ENCODE data around the gene ARHGAP18. TPM values are rescaled to one million over a fixed set of nuclear protein-coding genes. Genes with fewer than 3 reads are reported as not detected.

Gene ARHGAP18
- total RNA-seq, 1 donor from 2014 or later = 7.9 TPM

DNA sequence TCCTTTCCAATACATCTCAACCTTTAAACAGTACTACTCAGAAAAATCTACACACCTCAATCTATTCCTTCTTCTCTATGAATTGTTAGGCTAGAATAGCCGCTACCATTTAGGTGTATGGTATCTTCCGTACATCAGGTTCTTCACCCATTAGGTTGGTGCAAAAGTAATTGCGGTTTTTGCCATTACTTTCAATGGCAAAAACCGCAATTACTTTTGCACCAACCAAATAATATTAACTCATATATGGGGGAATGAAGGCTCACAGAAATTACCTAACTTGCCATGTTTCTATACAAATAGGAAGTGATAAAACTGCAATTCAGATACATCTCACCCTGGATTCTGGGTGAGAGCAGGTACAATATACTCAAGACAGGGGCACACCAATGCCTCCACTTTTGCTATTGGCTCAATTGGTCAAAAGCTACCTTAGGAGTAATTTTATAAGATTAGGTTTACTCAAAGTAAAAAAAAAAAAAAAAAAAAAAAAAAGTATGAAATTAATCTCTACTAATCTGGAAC lies 37.7 kb upstream of the ARHGAP18 start:
- Mint-ChIP-seq H3K4me1 (peaks cover 50% of the 10 kb centered on the region), H3K9me3 (no peaks in the 10 kb centered on the region), H3K27ac (peak overlapping the region; percentile 94), H3K27me3 (no peaks in the 10 kb centered on the region), H3K4me3 (peak overlapping the region; percentile 66), H3K36me3 (ENCODE audit: low read depth) (no peaks in the 10 kb centered on the region)
- DNase-seq (no peak), ATAC-seq (ENCODE audit: low read depth) (no peak)
- CTCF ChIA-PET = interaction anchor here (1.0 kb wide), 1 partner anchor 38 kb away, joined by 3 read pairs; the partner anchor contains the start of gene ARHGAP18
- intact Hi-C loops (cut with micrococcal nuclease) = loop anchor here (1.0 to 10.0 kb wide), 5 partner anchors 63 to 507 kb away; no protein-coding TSS in a partner anchor
- TF ChIP-seq, protein P1, sequence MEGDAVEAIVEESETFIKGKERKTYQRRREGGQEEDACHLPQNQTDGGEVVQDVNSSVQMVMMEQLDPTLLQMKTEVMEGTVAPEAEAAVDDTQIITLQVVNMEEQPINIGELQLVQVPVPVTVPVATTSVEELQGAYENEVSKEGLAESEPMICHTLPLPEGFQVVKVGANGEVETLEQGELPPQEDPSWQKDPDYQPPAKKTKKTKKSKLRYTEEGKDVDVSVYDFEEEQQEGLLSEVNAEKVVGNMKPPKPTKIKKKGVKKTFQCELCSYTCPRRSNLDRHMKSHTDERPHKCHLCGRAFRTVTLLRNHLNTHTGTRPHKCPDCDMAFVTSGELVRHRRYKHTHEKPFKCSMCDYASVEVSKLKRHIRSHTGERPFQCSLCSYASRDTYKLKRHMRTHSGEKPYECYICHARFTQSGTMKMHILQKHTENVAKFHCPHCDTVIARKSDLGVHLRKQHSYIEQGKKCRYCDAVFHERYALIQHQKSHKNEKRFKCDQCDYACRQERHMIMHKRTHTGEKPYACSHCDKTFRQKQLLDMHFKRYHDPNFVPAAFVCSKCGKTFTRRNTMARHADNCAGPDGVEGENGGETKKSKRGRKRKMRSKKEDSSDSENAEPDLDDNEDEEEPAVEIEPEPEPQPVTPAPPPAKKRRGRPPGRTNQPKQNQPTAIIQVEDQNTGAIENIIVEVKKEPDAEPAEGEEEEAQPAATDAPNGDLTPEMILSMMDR (IDR thresholded peaks at IDR 0.05) = no peak
- POLR2A ChIA-PET = interaction anchor here (0.6 to 2.9 kb wide), 7 partner anchors 11 to 371 kb away, joined by 3 to 23 read pairs (median 7); no protein-coding TSS in a partner anchor

DNA sequence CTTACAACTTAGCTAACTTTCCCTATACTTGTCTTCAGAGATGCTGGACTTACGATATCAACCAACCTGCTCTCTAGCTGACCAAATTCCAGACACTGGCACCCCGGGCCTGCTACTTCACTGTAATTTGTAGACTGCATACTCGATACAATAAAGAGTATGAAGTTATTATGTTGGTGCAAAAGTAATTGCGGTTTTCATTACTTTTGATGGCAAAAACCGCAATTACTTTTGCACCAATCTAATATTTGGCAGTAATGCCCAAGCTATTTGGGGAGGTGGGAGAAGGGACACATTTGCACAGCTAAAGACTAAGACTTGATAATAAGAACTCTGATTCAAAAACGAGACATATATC lies 34.9 kb upstream of the ARHGAP18 start:
- no peak for DNase-seq
- Mint-ChIP-seq H3K36me3 (ENCODE audit: low read depth) (no peaks in the 10 kb centered on the region), H3K27ac (peak overlapping the region; percentile 42), H3K27me3 (no peaks in the 10 kb centered on the region), H3K9me3 (no peaks in the 10 kb centered on the region), H3K4me3 (peak overlapping the region; percentile 5), H3K4me1 (peaks cover 33% of the 10 kb centered on the region)
- intact Hi-C loops (cut with micrococcal nuclease) = loop anchor here (10.0 kb wide), 1 partner anchor 510 kb away; no protein-coding TSS in a partner anchor
- POLR2A ChIA-PET = no interaction called here
- CTCF ChIA-PET = interaction anchor here (0.9 to 4.8 kb wide), 5 partner anchors 15 to 194 kb away, joined by 3 to 32 read pairs (median 4); no protein-coding TSS in a partner anchor
- no peak for ATAC-seq (ENCODE audit: low read depth)
- TF ChIP-seq, protein P1 (IDR thresholded peaks at IDR 0.05) = no peak

DNA sequence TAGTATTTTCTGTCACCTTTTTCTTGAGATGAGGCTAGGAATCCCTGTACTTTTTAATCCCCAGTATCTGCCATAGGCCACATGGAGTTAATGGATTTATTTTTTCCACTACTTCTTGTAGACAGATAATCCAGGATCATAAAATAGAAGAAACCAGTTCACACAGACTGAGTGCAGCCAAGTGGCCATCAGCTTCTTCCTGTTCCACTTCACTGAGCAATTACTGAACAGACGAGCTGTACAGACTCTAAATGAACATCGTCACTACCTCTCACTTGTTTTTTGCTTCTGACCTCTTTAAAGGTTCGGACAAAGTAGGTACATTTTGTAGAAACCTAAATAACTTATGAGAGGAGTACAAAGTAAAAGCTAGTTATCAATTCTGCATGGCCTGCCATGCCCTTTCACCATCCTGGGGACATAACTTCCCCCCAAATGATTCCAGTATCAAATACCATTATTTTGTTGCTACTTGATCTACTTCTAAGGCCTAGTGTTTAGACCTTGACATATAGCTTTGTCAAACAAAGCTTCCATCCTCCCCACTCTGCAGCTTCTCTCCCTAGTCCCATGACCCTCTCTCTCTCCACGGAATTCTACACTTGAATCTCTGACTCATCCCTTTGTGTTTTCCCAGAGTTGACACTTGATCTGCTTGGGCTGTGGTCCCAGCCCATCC lies 34.4 kb upstream of the ARHGAP18 start:
- peaks cover 28% of the 10 kb centered on the region for H3K4me1 Mint-ChIP-seq
- TF ChIP-seq, protein P1 (IDR thresholded peaks at IDR 0.05) = no peak
- ChIA-PET POLR2A (no interaction called here), CTCF (interaction anchor here (0.7 to 4.8 kb wide), 7 partner anchors 9 to 194 kb away, joined by 3 to 32 read pairs (median 3); no protein-coding TSS in a partner anchor)
- no peaks in the 10 kb centered on the region for H3K9me3 Mint-ChIP-seq
- H3K4me3 Mint-ChIP-seq = peak overlapping the region; percentile 5
- intact Hi-C loops (cut with micrococcal nuclease) = loop anchor here (10.0 kb wide), 1 partner anchor 510 kb away; no protein-coding TSS in a partner anchor
- no peaks in the 10 kb centered on the region for H3K36me3 Mint-ChIP-seq (ENCODE audit: low read depth)
- no peak for DNase-seq
- no peaks in the 10 kb centered on the region for H3K27me3 Mint-ChIP-seq
- peak overlapping the region; percentile 42 for H3K27ac Mint-ChIP-seq
- ATAC-seq (ENCODE audit: low read depth) = peak; percentile 25

DNA sequence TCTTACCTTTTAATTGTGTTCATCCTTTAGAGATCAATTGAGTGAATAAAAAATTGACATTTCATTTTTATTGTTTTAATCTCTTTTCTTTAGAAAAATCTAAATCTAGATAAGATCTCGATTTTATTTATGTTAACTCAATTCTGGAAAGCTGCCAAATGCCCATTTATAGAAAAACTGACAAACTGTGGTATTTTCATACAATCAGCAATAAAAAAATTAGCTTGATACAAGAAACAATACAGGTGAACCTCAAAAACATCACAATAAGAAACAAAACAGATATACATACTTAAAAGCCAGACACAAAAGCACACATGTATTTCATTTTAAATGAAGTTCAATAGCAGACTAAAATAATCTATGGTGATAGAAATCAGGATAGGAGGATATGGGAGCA lies 30.0 kb upstream of the ARHGAP18 start:
- ChIA-PET CTCF (no interaction called here), POLR2A (no interaction called here)
- no peak overlapping the region for H3K4me3 Mint-ChIP-seq
- no peak overlapping the region for H3K27ac Mint-ChIP-seq
- H3K36me3 Mint-ChIP-seq (ENCODE audit: low read depth) = no peaks in the 10 kb centered on the region
- ATAC-seq (ENCODE audit: low read depth) (no peak), DNase-seq (no peak)
- peaks cover 12% of the 10 kb centered on the region for H3K4me1 Mint-ChIP-seq
- no peaks in the 10 kb centered on the region for H3K9me3 Mint-ChIP-seq
- intact Hi-C loops (cut with micrococcal nuclease) = loop anchor here (10.0 kb wide), 1 partner anchor 515 kb away; no protein-coding TSS in a partner anchor
- TF ChIP-seq, protein P1 (IDR thresholded peaks at IDR 0.05) = no peak
- H3K27me3 Mint-ChIP-seq = no peaks in the 10 kb centered on the region

DNA sequence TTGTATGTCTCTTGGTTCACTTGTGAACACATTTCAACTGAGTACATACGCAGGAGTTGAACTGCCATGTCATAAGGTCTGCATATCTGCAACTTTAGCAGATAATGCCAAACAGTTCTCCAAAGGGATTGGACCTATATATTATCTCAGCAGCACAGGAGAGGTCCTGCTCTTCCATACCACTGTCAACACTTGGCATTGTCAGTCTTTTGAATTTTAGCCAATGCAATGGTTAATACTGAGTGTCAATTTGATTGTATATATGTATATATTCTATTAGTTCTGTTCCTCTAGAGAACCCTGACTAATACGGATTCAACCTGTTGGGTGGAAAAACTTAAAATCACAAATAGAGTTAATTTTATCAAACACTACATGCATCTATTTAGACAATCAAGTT lies 26.1 kb upstream of the ARHGAP18 start:
- Mint-ChIP-seq H3K4me3 (no peak overlapping the region), H3K36me3 (ENCODE audit: low read depth) (no peaks in the 10 kb centered on the region), H3K27ac (no peak overlapping the region), H3K4me1 (no peaks in the 10 kb centered on the region), H3K9me3 (no peaks in the 10 kb centered on the region), H3K27me3 (no peaks in the 10 kb centered on the region)
- ChIA-PET POLR2A (no interaction called here), CTCF (interaction anchor here (2.1 kb wide), 1 partner anchor 139 kb away, joined by 5 read pairs; no protein-coding TSS in a partner anchor)
- TF ChIP-seq, protein P1 (IDR thresholded peaks at IDR 0.05) = no peak
- ATAC-seq (ENCODE audit: low read depth) = no peak
- no peak for DNase-seq
- intact Hi-C loops (cut with micrococcal nuclease) = no loop called here
